ENCODE data around the gene BCKDHA. TPM values are rescaled to one million over a fixed set of nuclear protein-coding genes. Genes with fewer than 3 reads are reported as not detected.
A peak's percentile ranks its signal among the peaks of the same experiment; 100 is the strongest.
"Not testable (repeated sequence)": the region's sequence is repeated elsewhere in the genome, so short reads cannot be mapped to it uniquely, and the experiment has no call there.

Gene BCKDHA
- total RNA-seq, 1 donor from 2014 or later = 73.1 TPM

DNA sequence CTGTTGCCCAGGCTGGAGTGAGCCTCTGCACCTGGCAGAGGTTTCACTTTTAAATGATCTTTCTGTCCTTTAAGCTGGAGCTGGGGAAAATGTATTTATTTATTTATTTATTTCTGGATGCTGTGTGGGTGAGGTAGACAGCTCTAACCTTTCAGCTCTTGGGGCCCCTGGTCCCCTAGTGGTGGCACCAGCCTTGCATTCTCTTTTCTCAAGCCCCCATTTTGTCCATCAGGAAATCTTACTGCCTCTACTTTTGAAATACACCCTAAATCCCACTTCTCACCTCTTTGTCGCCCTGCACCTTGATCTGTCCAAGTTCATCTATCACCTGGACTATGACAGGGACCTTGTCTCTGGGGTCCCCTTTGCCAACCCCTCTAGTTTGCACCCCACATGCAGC, 31.5 kb upstream of the BCKDHA start:
- no peak for DNase-seq (ENCODE audit: low read depth)

GRCh38 chr19:41367848-41368301, 29.7 kb upstream of the BCKDHA start:
- peak; percentile 96 for DNase-seq (ENCODE audit: low read depth)

GRCh38 chr19:41369769-41370168, 27.8 kb upstream of the BCKDHA start:
- DNase-seq (ENCODE audit: low read depth) = no peak

DNA sequence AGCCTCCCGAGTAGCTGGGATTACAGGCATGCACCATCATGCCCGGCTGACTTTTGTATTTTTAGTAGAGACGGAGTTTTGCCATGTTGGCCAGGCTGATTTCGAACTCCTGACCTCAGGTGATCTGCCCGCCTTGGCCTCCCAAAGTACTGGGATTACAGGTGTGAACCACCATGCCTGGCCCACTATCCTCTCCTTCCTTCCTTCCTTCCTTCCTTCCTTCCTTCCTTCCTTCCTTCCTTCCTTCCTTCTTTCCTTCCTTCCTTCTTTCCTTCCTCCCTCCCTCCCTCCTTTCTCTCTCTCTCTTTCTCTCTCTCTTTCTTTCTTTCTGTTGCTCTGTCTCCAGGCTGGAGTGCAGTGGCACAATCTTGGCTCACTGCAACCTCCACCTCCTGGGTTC, 26.5 kb upstream of the BCKDHA start:
- DNase-seq (ENCODE audit: low read depth) = not testable (repeated sequence)

GRCh38 chr19:41371541-41371940, 26.1 kb upstream of the BCKDHA start:
- no peak for DNase-seq (ENCODE audit: low read depth)

DNA sequence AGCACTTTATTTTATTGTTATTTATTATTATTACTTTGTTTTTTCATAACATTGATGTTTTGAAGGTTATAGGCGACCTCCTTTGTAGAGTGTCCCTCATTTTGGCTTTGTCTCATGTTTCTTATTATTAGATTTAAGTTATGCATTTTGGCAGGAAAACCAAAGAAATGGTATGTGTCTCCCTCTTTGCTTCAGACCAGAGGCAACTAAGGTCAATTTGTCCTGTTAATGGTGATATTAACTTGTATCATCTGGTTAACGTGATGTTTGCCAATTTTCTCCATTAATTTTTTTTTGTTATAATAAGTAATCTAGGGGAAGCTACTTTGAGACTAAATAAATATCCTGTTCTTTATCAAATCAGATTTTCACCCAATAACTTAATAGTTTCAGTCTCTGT, 25.1 kb upstream of the BCKDHA start:
- no peak for DNase-seq (ENCODE audit: low read depth)

- DNase-seq (ENCODE audit: low read depth) = peak; percentile 46
Observed at GRCh38 chr19:41373993-41374392, 23.6 kb upstream of the BCKDHA start.

DNA sequence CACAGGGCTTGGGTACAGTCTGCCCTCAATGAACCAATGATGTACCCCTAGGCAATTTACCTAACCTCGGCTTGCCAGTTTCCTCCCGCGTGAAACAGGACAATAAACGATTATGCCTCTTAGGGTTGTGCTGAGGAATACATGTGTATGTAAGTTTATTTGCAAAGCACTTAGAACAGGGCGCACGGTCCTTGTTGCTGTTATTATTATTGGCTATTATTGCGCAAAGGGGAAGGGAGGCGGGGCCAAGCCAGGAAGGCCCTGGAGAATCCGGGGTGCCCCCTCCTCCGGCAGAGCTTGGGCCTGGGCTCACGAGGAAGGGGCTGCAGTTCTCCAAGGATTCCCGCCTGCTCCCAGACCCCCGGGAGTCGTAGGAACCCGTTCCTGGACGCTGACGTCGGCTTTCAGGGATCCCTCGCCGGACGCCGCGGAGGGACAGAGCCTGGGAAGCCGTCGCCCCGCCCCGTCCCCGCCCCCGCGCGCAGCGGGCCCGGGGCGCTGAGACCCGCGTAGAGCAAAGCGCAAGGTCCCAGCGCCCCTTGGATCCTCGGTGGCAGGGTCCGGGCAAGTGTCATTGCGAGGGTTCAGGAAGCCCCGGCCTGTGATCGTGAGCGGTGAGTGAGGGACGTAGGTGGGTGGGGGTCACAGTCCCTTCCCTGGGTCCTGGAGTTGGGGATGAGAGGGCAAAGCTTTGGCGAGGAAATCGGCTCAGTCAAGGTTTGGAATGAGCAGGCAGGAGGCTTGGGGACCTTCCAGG, 21.2 kb upstream of the BCKDHA start, which contains the start of gene TMEM91:
Gene TMEM91, plus strand, starts transcription at position 293 of the 757 bp plus-strand sequence. CDS start 1,777 bp downstream, outside the sequence.
- DNase-seq (ENCODE audit: low read depth) = peak; percentile 49

DNA sequence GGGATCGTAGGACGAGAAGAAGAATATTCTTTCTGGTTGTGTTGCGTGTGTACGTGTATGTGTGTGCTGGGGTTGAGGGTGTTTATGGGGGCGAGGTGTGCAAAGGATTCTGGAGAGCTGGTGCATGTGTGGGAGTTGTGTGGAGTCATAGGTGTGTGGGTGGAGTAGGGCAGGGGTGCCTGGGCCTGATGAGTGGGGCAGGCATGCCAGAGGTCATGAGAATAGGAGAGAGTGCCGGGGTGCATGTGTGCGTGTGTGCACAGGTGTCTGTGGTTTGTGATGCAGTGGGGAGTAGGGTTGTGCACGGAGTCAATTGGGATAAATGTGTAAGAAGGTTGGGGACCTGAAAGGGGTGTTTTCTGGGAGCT, 20.6 kb upstream of the BCKDHA start:
- DNase-seq (ENCODE audit: low read depth) = no peak

GRCh38 chr19:41377977-41378709, 19.5 kb upstream of the BCKDHA start:
- no peak for DNase-seq (ENCODE audit: low read depth)

GRCh38 chr19:41381536-41381935, 16.1 kb upstream of the BCKDHA start:
- not testable (repeated sequence) for DNase-seq (ENCODE audit: low read depth)

DNA sequence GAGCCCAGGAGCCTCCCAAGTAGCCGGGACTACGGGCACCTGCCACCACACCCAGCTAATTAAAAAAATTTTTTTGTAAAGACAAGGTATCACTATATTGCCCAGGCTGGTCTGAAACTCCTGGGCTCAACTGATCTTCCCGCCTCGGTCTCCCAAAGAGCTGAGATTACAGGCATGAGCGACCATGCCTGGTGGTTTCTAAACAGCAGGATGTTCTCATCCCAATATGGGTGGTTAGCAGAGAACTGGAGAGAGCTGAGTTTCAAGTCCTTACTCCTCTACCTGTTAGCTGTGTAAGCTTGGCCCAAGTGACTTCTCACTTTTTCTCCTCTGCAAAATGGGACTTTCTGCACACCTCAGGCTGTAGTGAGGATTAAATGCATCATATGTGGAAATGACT, 13.3 kb upstream of the BCKDHA start:
- DNase-seq (ENCODE audit: low read depth) = peak; percentile 47

- DNase-seq (ENCODE audit: low read depth) = no peak
Observed at GRCh38 chr19:41386442-41386841, 11.2 kb upstream of the BCKDHA start.

- DNase-seq (ENCODE audit: low read depth) = no peak
Observed at GRCh38 chr19:41391618-41392017, 6.0 kb upstream of the BCKDHA start.

- DNase-seq (ENCODE audit: low read depth) = no peak
Observed at GRCh38 chr19:41392775-41393174, 4.8 kb upstream of the BCKDHA start.

- DNase-seq (ENCODE audit: low read depth) = no peak
Observed at GRCh38 chr19:41395355-41395754, 2.3 kb upstream of the BCKDHA start.

DNA sequence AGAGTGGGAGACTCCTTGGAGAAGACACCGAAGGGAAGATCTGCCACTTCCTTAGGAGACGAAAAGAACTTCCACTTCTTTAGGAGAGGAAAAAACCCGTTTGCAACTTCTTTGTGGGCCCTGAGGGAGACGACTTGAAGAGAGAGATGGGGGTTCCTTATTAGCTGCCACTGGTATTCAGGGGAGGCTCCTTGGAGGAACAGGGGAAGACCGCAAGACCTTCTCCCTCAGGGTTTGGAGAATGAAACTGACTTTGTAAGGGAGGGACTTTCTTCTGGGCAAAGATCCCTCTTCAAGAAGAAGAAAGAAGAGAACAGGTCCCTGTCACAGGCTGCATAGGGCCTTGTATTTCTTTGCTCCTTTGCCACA, 416 bp downstream of the BCKDHA start:
- DNase-seq (ENCODE audit: low read depth) = no peak

GRCh38 chr19:41398598-41398997, 980 bp downstream of the BCKDHA start:
- no peak for DNase-seq (ENCODE audit: low read depth)

- no peak for DNase-seq (ENCODE audit: low read depth)
Observed at GRCh38 chr19:41399091-41399490, 1.5 kb downstream of the BCKDHA start.

GRCh38 chr19:41399525-41399924, 1.9 kb downstream of the BCKDHA start:
- DNase-seq (ENCODE audit: low read depth) = no peak

DNA sequence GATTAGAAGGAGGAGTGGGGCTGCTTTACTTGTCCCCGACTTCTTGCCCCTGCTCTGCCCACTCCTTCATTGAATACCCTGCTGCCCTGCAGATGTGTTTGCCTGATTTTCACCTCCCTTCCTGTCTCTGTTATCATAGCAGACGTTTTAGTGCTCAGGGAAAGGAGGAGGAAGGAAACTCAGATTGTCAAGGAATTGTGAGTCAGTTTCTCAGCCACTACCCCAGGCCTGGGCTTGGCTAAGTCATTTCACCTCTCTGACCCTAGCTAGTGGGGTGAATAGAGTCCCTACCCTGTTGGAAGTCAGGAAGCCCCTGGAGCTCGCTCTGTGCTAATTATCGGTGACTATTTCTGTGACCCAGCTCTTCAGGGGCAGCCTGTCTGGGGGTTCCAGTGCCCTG, 3.9 kb downstream of the BCKDHA start:
- DNase-seq (ENCODE audit: low read depth) = no peak

DNA sequence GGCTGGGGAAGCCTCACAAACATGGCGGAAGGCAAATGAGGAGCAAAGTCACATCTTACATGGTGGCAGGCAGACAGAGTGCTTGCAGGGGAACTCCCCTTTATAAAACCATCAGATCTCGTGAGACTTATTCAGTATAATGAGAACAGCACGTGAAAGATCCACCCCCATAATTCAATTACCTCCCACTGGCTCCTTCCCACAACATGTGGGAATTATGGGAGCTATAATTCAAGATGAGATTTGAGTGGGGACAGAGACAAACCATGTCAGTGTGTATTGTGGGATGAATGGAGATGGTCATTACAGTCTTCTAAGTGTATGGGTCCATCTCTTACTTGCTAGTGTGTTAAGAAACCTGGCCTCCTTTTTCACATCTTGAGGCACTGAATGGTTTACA, 4.4 kb downstream of the BCKDHA start:
- no peak for DNase-seq (ENCODE audit: low read depth)

All from renal cortical epithelial cell (primary cell).